GM12801 (cell line): ENCODE data around the gene TICAM2.

Experiments used
- TF ChIP-seq, protein P1 (sequence below): IDR thresholded peaks from one replicate; pipeline ENCODE4 v1.5.1; 2011; ENCODE audit warnings: control low read depth; ENCODE audit not compliant: insufficient read length; ENCODE audit errors: extremely low read depth

The TICAM2 gene

DNA sequence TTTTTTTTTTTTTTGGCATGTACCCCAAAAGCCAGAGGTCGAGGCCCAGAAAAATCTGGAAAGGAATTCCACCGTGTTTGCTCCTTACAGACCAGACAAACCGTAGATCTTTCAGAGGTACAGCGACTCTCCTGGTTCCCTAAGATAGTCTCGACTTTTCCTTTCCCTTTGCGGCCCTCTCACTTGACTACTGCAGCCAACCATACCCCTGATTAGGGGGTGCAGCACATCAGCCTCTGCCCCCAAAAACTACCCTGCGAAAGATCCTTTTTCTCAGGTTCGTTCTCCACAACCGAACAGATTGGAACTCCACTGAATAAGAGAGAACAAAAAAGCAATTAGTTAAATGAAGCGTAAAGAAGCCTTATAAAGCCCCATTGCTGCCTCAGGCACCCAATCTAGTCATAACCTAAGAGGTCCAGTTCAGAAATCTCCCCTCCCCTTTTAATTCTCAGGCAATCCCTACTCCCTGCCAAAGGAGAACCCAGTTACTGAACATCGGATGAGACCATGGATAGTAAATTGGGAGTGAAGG lies 379 bp upstream of the TICAM2 start:
- TF ChIP-seq, protein P1, sequence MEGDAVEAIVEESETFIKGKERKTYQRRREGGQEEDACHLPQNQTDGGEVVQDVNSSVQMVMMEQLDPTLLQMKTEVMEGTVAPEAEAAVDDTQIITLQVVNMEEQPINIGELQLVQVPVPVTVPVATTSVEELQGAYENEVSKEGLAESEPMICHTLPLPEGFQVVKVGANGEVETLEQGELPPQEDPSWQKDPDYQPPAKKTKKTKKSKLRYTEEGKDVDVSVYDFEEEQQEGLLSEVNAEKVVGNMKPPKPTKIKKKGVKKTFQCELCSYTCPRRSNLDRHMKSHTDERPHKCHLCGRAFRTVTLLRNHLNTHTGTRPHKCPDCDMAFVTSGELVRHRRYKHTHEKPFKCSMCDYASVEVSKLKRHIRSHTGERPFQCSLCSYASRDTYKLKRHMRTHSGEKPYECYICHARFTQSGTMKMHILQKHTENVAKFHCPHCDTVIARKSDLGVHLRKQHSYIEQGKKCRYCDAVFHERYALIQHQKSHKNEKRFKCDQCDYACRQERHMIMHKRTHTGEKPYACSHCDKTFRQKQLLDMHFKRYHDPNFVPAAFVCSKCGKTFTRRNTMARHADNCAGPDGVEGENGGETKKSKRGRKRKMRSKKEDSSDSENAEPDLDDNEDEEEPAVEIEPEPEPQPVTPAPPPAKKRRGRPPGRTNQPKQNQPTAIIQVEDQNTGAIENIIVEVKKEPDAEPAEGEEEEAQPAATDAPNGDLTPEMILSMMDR: no peak

DNA sequence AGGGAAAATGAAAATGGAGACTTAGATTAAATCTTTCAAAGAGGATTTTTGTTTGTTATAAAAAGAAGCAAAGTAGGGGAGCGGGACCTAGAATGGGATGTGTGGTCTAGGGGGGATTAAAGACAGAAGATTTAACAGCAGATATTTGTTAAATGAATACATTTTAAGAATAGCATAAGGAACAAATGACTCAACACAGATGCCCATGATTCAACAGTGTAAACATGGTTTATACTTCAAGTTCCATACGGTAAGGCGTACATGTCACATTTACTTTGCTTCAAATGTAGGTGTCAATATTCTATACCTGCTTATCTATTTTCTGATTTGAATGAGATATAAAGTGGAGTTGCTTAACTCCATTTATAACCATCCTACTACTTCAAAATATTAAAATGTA lies 1.5 kb downstream of the TICAM2 start:
- TF ChIP-seq, protein P1: no peak

DNA sequence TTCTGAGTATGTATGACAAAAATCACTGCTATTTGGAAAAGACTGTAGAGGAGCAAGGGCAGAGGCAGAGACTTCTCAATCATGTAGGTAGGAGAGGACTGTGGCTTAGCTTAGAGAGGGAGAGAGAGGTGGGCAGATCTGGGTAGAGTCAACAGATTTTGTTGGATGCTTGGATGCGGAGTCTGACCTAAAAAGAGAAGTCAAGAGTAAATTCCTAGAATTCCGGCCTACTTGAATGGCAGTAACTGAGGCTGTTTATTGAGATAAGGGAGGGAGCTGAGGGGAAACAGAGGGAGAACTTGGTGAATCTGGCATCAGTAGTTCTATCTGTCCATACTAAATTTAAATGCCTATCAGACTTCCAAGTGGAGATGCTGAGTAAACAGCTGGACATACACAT lies 2.4 kb downstream of the TICAM2 start:
- TF ChIP-seq, protein P1: no peak

DNA sequence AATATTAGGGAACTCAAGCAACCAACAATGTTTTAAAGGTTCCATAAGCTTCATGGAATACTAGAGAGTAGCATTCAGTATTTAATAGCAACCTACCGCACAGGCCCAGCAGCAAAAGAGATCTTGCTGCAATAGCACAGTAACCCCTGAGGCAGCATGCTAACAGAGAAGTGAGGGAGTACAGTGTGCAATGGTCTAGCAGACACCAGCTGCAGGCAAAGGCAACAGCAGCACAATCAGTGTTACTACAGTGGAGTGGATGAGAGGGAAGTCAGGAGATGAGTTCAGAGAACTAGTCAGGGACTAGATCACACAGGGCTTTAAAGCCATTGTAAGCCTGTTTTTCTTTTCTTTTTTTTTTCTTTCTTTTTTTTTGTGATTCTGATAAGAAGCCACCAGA lies 2.8 kb downstream of the TICAM2 start:
- TF ChIP-seq, protein P1: no peak

DNA sequence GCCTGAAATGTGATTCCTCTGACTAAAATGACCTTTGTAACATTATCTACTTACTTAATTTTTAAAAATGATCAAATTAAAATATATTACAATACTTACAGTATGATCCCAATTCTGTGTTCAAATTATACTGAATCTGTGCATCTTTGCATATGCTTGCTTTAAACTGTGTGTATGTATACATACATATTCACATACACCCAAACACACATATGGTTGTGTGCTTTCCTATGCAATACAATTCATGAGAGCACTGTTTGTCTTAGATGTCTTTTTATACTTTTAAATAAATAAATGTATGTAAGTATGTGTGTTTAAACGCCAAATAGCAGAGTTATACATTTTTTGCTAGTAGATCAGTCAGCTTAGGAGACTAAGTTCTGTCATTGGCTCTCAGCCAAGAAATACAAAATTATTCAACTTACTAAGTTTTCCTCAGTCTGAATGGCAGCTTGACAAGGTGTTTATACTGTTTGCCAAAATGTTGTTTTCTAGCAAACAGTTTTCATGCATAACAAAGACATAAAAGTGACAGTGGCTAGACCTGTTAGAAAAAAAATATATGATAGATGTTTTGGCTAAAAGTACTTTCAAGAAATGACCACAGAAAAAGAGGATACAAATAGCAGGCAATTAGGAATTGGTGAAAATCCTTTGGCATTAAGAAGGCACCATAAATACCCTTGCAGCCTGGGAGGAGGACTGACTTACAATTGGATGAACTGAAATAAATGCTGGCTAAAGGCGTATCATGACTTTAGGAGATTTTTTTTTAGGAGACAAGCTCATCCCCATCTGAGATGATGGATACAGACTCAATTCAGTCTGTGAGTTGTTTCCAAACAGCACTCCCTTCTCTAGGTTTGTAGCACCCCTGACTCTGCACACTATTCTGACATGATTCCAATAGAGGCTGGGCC lies 7.9 kb downstream of the TICAM2 start:
- TF ChIP-seq, protein P1: no peak

DNA sequence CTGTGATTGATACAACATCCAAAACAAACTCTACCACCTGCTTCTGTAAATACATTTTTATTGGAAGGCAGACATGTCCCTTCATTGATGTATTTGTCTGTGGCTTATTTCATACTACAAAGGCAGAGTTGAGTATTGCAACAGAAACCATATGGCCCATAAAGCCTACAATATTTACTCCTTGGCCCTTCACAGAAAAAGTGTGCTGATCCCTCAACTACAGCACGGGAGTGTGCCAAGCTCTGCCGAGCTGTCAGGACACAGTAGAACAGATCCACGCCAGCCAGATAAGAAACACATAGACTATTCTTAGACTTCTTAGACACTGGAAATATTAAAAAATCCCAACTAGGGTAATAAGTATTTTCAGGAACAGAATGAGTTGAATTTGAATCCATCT lies 13.2 kb downstream of the TICAM2 start:
- TF ChIP-seq, protein P1: no peak

DNA sequence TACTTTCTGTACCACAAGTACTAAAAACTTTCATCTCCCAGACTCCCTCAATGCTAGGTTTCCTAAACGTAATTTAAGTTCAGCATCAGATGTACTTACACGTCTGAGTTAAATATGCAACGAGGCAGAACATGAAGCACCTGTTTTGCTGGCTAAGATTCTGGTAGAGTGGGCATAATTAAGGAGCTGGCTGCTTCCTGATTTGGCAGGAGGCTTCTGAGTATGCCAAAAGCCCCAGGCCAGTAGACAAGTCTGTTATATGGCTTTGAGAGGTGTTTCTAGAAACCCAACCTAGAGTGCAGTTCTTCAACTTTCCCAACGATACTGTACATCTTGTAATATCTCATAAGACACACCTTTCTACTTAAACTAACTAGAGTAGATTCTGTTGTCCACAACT lies 13.6 kb downstream of the TICAM2 start:
- TF ChIP-seq, protein P1: no peak
